Middle frontal gyrus (tissue), 1 donor: ENCODE results near the gene TIMM10B.

Experiments used
- DNase-seq: peaks from one replicate; pipeline ENCODE4 v3.0.0-alpha.2; 2015; ENCODE audit warnings: low spot score; ENCODE audit errors: extremely low spot score

TIMM10B gene

GRCh38 chr11:6481012-6481923 lies at the start of gene TIMM10B, which contains the start of gene ARFIP2:
Gene TIMM10B, plus strand, starts transcription at chr11:6481501. Its CDS starts 16 bp downstream, at chr11:6481517.
Gene ARFIP2, minus strand, starts transcription at chr11:6481331. Its CDS starts 910 bp downstream, at chr11:6480421.
- peak; percentile 99 for DNase-seq

- no peak for DNase-seq
Observed at GRCh38 chr11:6431861-6432260, 49.4 kb upstream of the TIMM10B start.

GRCh38 chr11:6433998-6434660 lies 47.2 kb upstream of the TIMM10B start:
- DNase-seq = no peak

- no peak for DNase-seq
Observed at GRCh38 chr11:6437423-6437822, 43.9 kb upstream of the TIMM10B start.

GRCh38 chr11:6437993-6438392 lies 43.3 kb upstream of the TIMM10B start:
- no peak for DNase-seq

GRCh38 chr11:6438979-6439571 lies 42.2 kb upstream of the TIMM10B start:
- peak; percentile 22 for DNase-seq

GRCh38 chr11:6440906-6441358 lies 40.4 kb upstream of the TIMM10B start, which contains the start of gene HPX:
Gene HPX, minus strand, starts transcription at chr11:6440987. Its CDS starts 24 bp downstream, at chr11:6440963.
- no peak for DNase-seq

- no peak for DNase-seq
Observed at GRCh38 chr11:6442441-6442840, 38.9 kb upstream of the TIMM10B start.

GRCh38 chr11:6443269-6444003 lies 37.9 kb upstream of the TIMM10B start:
- DNase-seq = peak; percentile 17

- no peak for DNase-seq
Observed at GRCh38 chr11:6448574-6448973, 32.7 kb upstream of the TIMM10B start.

- DNase-seq = no peak
Observed at GRCh38 chr11:6452219-6452618, 29.1 kb upstream of the TIMM10B start.

- no peak for DNase-seq
Observed at GRCh38 chr11:6453152-6453551, 28.1 kb upstream of the TIMM10B start.

- DNase-seq = no peak
Observed at GRCh38 chr11:6455070-6455469, 26.2 kb upstream of the TIMM10B start.

GRCh38 chr11:6456361-6457073 lies 24.8 kb upstream of the TIMM10B start:
- DNase-seq = no peak

GRCh38 chr11:6457581-6458320 lies 23.6 kb upstream of the TIMM10B start:
- no peak for DNase-seq

- no peak for DNase-seq
Observed at GRCh38 chr11:6458352-6459098, 22.8 kb upstream of the TIMM10B start.

GRCh38 chr11:6459099-6459450 lies 22.2 kb upstream of the TIMM10B start:
- DNase-seq = no peak

GRCh38 chr11:6468712-6469495 lies 12.4 kb upstream of the TIMM10B start:
- DNase-seq = no peak
